Measurements from ENCODE around the gene CABP4.
"Not testable (repeated sequence)": the region's sequence is repeated elsewhere in the genome, so short reads cannot be mapped to it uniquely, and the experiment has no call there.

Gene CABP4

DNA sequence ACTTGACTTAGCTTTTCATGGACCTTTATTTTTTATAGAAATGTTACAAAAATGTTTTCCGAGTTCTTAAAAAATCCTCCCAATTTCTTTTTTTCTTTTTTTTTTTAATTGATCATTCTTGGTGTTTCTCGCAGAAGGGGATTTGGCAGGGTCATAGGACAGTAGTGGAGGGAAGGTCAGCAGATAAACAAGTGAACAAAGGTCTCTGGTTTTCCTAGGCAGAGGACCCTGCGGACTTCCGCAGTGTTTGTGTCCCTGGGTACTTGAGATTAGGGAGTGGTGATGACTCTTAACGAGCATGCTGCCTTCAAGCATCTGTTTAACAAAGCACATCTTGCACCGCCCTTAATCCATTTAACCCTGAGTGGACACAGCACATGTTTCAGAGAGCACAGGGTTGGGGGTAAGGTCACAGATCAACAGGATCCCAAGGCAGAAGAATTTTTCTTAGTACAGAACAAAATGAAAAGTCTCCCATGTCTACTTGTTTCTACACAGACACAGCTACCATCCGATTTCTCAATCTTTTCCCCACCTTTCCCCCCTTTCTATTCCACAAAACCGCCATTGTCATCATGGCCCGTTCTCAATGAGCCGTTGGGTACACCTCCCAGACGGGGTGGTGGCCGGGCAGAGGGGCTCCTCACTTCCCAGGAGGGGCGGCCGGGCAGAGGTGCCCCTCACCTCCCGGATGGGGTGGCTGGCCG lies 22.3 kb downstream of the CABP4 start:
- not testable (repeated sequence) for H3K27ac Mint-ChIP-seq; H3K36me3 Mint-ChIP-seq (ENCODE audit: insufficient read depth); H3K9me3 Mint-ChIP-seq; ATAC-seq (replicated peaks); H3K4me1 Mint-ChIP-seq (ENCODE audit: low read depth in 2 of 2); DNase-seq; H3K27me3 Mint-ChIP-seq; H3K4me3 Mint-ChIP-seq

DNA sequence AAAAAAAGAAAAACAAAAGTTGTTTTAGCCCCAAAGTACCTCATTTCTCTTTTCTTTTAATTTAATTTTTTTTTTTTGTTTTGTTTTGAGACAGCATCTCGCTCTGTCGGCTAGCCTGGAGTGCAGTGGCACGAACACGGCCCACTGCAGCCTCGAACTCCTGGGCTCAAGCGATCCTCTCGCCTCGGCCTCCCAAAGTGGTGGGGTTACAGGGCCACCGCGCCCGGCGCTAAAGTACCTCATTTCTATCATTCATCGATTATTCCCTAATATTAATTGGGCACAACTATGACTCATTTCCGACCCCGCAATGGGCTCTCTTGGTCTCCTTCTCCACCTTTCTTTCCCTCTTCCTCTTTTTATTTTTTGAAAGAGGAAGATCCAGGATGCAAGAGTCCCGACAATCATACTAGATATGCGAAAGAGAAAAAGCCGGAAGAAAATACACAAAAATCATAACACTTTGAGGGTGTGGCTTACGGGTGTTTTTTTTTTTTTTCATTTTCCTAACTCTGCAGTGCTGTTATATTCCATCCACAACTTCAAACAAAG lies 27.2 kb downstream of the CABP4 start:
- no peak for DNase-seq
- H3K27ac Mint-ChIP-seq: peak overlapping the region; percentile 96 to 97
- peak; percentile 9 for ATAC-seq (replicated peaks)
- H3K4me3 Mint-ChIP-seq: peak overlapping the region; percentile 91 to 94
- H3K4me1 Mint-ChIP-seq (ENCODE audit: low read depth in 2 of 2): peaks cover 44 to 46% of the 10 kb centered on the region in 2 donors
- peaks cover 37% of the 10 kb centered on the region for H3K36me3 Mint-ChIP-seq (ENCODE audit: insufficient read depth)
- H3K9me3 Mint-ChIP-seq: no peaks in the 10 kb centered on the region
- H3K27me3 Mint-ChIP-seq: no peaks in the 10 kb centered on the region

GRCh38 chr11:67482827-67483798 lies 28.0 kb downstream of the CABP4 start, which contains the start of gene AIP:
Gene AIP (plus strand): TSS chr11:67483026. CDS start chr11:67483159, 133 bp downstream.
- Mint-ChIP-seq H3K27ac (peak within 1 kb of the TSS; percentile 96 to 97), H3K36me3 (ENCODE audit: insufficient read depth) (peaks cover 45% of the 10 kb centered on the region), H3K27me3 (no peaks in the 10 kb centered on the region), H3K4me1 (ENCODE audit: low read depth in 2 of 2) (peaks cover 51 to 53% of the 10 kb centered on the region in 2 donors), H3K9me3 (no peaks in the 10 kb centered on the region), H3K4me3 (peak within 1 kb of the TSS; percentile 91 to 94)
- DNase-seq: peak; percentile 97 to 99 (median 97)
- peak; percentile 78 for ATAC-seq (replicated peaks)

- Mint-ChIP-seq H3K27ac (peak overlapping the region; percentile 96 to 97), H3K9me3 (no peaks in the 10 kb centered on the region), H3K27me3 (no peaks in the 10 kb centered on the region), H3K4me1 (ENCODE audit: low read depth in 2 of 2) (peaks cover 57 to 60% of the 10 kb centered on the region in 2 donors), H3K4me3 (peak overlapping the region; percentile 91 to 94), H3K36me3 (ENCODE audit: insufficient read depth) (peaks cover 54% of the 10 kb centered on the region)
- DNase-seq (peak in 1 of 3 experiments; percentile 53), ATAC-seq (replicated peaks) (peak; percentile 50)
Measured at GRCh38 chr11:67483831-67484665, 28.9 kb downstream of the CABP4 start.

DNA sequence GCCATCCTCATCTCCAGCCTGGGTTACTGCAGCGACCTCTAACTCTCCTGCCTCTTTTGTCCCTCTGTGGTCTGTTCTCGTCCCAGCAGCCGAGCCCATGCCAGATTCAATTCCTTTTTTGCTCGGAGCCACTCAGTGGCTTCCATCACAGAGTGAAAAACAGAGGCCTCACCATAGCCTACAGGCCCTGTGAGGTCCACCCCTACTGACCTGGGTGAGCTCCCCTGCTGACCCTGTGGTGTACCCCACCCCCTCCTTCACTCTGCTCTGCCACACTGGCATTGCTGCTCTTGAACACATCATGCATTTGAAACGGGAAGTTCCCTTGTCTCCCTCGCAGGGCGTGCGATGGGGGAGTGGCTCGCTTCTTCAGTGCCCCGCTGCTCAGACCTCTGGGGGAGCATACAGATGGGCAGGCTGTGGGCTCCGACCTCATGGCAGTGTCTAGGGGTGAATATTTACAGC lies 29.7 kb downstream of the CABP4 start:
- Mint-ChIP-seq H3K27ac (peak overlapping the region; percentile 96 to 97), H3K36me3 (ENCODE audit: insufficient read depth) (peaks cover 58% of the 10 kb centered on the region), H3K4me1 (ENCODE audit: low read depth in 2 of 2) (peaks cover 61 to 65% of the 10 kb centered on the region in 2 donors), H3K4me3 (peak overlapping the region; percentile 91 to 94), H3K27me3 (no peaks in the 10 kb centered on the region), H3K9me3 (no peaks in the 10 kb centered on the region)
- ATAC-seq (replicated peaks) (peak; percentile 17), DNase-seq (peak; percentile 37 to 50 (median 38))

GRCh38 chr11:67485873-67486361 lies 30.8 kb downstream of the CABP4 start:
- not testable (repeated sequence) for H3K27me3 Mint-ChIP-seq; H3K9me3 Mint-ChIP-seq; ATAC-seq (replicated peaks)
- peak; percentile 33 to 42 (median 38) for DNase-seq
- Mint-ChIP-seq H3K4me3 (peak overlapping the region; percentile 91 to 94), H3K36me3 (ENCODE audit: insufficient read depth) (peaks cover 69% of the 10 kb centered on the region), H3K27ac (peak overlapping the region; percentile 94 to 97), H3K4me1 (ENCODE audit: low read depth in 2 of 2) (peaks cover 62 to 67% of the 10 kb centered on the region in 2 donors)

GRCh38 chr11:67486481-67487195 lies 31.5 kb downstream of the CABP4 start:
- peaks cover 62 to 69% of the 10 kb centered on the region in 2 donors for H3K4me1 Mint-ChIP-seq (ENCODE audit: low read depth in 2 of 2)
- H3K27me3 Mint-ChIP-seq: no peaks in the 10 kb centered on the region
- no peak for DNase-seq
- H3K27ac Mint-ChIP-seq: peak overlapping the region; percentile 94 to 97
- H3K36me3 Mint-ChIP-seq (ENCODE audit: insufficient read depth): peaks cover 76% of the 10 kb centered on the region
- ATAC-seq (replicated peaks): no peak
- H3K4me3 Mint-ChIP-seq: peak overlapping the region; percentile 91 to 94
- no peaks in the 10 kb centered on the region for H3K9me3 Mint-ChIP-seq

DNA sequence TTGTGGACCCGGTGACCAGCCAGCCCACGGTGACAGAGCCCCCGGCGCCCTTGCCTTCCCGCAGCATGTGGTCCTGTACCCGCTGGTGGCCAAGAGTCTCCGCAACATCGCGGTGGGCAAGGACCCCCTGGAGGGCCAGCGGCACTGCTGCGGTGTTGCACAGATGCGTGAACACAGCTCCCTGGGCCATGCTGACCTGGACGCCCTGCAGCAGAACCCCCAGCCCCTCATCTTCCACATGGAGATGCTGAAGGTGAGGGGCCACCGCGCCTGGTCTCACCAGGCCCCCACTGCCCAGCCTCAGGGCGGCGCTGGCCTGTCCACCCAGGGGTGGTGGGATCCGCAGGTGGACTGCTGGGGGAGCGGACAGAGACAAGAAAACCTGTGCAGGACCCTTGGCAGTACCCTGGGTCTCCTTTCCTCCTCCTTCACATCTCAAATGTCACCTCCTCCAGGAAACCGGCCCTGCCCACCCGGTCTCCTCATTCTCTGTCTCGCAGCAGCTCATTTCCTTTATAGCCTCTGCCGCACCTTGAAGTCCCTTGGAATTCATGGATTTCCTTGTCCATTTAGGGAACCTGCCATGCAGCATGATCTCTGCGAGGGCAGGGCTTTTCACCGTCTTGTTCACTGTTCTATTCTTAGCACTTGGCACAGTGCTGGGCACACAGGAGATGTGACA lies 34.2 kb downstream of the CABP4 start:
- DNase-seq (no peak), ATAC-seq (replicated peaks) (no peak)
- Mint-ChIP-seq H3K27ac (peak overlapping the region; percentile 94 to 97), H3K4me1 (ENCODE audit: low read depth in 2 of 2) (peaks cover 43 to 48% of the 10 kb centered on the region in 2 donors), H3K36me3 (ENCODE audit: insufficient read depth) (peaks cover 73% of the 10 kb centered on the region), H3K4me3 (no peak overlapping the region), H3K27me3 (no peaks in the 10 kb centered on the region), H3K9me3 (no peaks in the 10 kb centered on the region)

DNA sequence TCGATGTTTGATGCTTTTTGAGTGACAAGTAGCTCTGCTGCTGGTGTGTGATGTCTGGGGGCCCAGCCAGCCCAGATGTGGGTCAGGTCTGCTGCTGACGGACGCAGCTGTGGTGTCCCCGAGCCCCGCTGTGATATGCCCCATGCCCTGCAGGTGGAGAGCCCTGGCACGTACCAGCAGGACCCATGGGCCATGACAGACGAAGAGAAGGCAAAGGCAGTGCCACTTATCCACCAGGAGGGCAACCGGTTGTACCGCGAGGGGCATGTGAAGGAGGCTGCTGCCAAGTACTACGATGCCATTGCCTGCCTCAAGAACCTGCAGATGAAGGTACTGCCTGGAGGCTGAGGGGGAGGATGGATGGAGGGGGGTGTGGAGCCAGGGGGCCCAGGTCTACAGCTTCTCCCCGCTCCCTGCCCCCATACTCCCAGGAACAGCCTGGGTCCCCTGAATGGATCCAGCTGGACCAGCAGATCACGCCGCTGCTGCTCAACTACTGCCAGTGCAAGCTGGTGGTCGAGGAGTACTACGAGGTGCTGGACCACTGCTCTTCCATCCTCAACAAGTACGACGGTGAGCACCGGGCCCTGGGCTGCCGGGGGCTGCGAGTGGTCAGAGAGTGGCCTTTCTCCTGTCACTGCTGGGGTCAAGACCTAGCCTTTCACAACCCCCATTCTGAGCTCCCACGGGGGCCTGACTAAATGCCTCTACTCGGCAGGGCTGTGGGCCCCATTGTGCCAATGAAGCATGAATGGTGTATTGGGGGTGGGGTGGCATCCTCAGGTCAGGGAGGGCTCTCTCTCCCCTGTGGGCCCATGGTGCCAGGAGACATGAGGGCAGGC lies 35.0 kb downstream of the CABP4 start:
- ATAC-seq (replicated peaks): no peak
- H3K36me3 Mint-ChIP-seq (ENCODE audit: insufficient read depth): peaks cover 66% of the 10 kb centered on the region
- DNase-seq: no peak
- H3K27ac Mint-ChIP-seq: peak overlapping the region; percentile 57 to 88
- no peaks in the 10 kb centered on the region for H3K9me3 Mint-ChIP-seq
- H3K27me3 Mint-ChIP-seq: no peaks in the 10 kb centered on the region
- no peak overlapping the region for H3K4me3 Mint-ChIP-seq
- peaks cover 36 to 40% of the 10 kb centered on the region in 2 donors for H3K4me1 Mint-ChIP-seq (ENCODE audit: low read depth in 2 of 2)

DNA sequence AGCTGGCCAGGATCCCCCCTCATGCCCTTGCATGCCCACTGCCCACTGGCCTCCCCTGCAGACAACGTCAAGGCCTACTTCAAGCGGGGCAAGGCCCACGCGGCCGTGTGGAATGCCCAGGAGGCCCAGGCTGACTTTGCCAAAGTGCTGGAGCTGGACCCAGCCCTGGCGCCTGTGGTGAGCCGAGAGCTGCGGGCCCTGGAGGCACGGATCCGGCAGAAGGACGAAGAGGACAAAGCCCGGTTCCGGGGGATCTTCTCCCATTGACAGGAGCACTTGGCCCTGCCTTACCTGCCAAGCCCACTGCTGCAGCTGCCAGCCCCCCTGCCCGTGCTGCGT lies 35.5 kb downstream of the CABP4 start:
- DNase-seq (no peak), ATAC-seq (replicated peaks) (no peak)
- Mint-ChIP-seq H3K9me3 (no peaks in the 10 kb centered on the region), H3K4me3 (no peak overlapping the region), H3K27ac (peak overlapping the region in 1 of 2 donors; percentile 88), H3K27me3 (no peaks in the 10 kb centered on the region), H3K4me1 (ENCODE audit: low read depth in 2 of 2) (peaks cover 34 to 37% of the 10 kb centered on the region in 2 donors), H3K36me3 (ENCODE audit: insufficient read depth) (peaks cover 65% of the 10 kb centered on the region)

Data from effector memory CD8-positive, alpha-beta T cell (primary cell).